PFSK-1 (cell line): ENCODE measurements around the gene CSN1S1.

Experiments
- POLR2AphosphoS5 ChIP-seq: IDR thresholded peaks from 2 replicates; pipeline ENCODE4 v1.6.1; 2012; ENCODE audit warnings: low read depth, mild to moderate bottlenecking, control low read depth, low read length, moderate library complexity
- TAF1 ChIP-seq: IDR thresholded peaks from 2 replicates; pipeline ENCODE4 v1.6.1; 2012; ENCODE audit warnings: low read length, control low read depth, borderline replicate concordance; ENCODE audit not compliant: insufficient read depth

- TF ChIP-seq POLR2AphosphoS5: no peak
- no peak for TF ChIP-seq TAF1
Measured at GRCh38 chr4:69894721-69895120, 36.1 kb upstream of the CSN1S1 start.
